Caco-2 (cell line): ENCODE data around the gene TNFRSF18. TPM values are rescaled to one million over a fixed set of nuclear protein-coding genes. Genes with fewer than 3 reads are reported as not detected.
A peak's percentile ranks its signal among the peaks of the same experiment; 100 is the strongest.

ENCODE experiments used
- BruUV-seq: library from RNA; stranded (reverse); fragments of 400-500 nt; replicated peaks from 2 replicates; lab custom pipeline; 2021; lab: Mats Ljungman, UMichigan
- CTCF ChIA-PET: fragments of 300-600 bp; sonication (Branson Sonifier 250); formaldehyde crosslinking; loops from one replicate; lab custom pipeline; 2022; ENCODE audit warnings: antibody characterized with exemption; lab: Charles Lee
- POLR2A ChIA-PET: fragments of 300-600 bp; sonication (Branson Sonifier 250); formaldehyde crosslinking; loops from one replicate; lab custom pipeline; 2022; ENCODE audit warnings: antibody characterized with exemption; lab: Charles Lee
- DNase-seq, 2 experiments: peaks; one replicate each; pipeline versions ENCODE4 v3.0.0 to v3.0.0-alpha.2; 2020 to 2022
- H3K27me3 ChIP-seq: replicated peaks from 2 replicates; pipeline ENCODE4 v1.6.0; 2011; ENCODE audit warnings: low read length; ENCODE audit not compliant: control insufficient read depth, insufficient read depth
- H3K36me3 ChIP-seq: 2 replicates; pipeline ENCODE4 v1.5.1; 2011; ENCODE audit warnings: low read length; ENCODE audit not compliant: control insufficient read depth, insufficient read depth
- H3K4me1 ChIP-seq: fragments of 250-450 bp; sonication (Bioruptor Pico); 2 replicates; pipeline ENCODE4 v1.5.1; 2020; ENCODE audit warnings: mild to moderate bottlenecking
- H3K4me3 ChIP-seq: 2 replicates; pipeline ENCODE4 v1.5.1; 2011; ENCODE audit warnings: low read depth, mild to moderate bottlenecking, control low read depth, low read length
- H3K9me3 ChIP-seq: fragments of 250-450 bp; sonication (Bioruptor Pico); 2 replicates; pipeline ENCODE4 v1.5.1; 2020; ENCODE audit warnings: mild to moderate bottlenecking, moderate library complexity
- H3K27ac Mint-ChIP-seq: one replicate; pipeline ENCODE4 v1.8.0; 2022; ENCODE audit warnings: mixed read lengths; ENCODE audit not compliant: unreplicated experiment
- H3K27me3 Mint-ChIP-seq: one replicate; pipeline ENCODE4 v1.8.0; 2022; ENCODE audit warnings: mixed read lengths; ENCODE audit not compliant: insufficient read depth, unreplicated experiment
- H3K36me3 Mint-ChIP-seq: one replicate; pipeline ENCODE4 v1.8.0; 2022; ENCODE audit warnings: mild to moderate bottlenecking, mixed read lengths; ENCODE audit not compliant: insufficient read depth, unreplicated experiment
- H3K4me1 Mint-ChIP-seq: one replicate; pipeline ENCODE4 v1.8.0; 2022; ENCODE audit warnings: low read depth, mixed read lengths; ENCODE audit not compliant: unreplicated experiment
- H3K4me3 Mint-ChIP-seq: one replicate; pipeline ENCODE4 v1.8.0; 2022; ENCODE audit warnings: mild to moderate bottlenecking, moderate library complexity, mixed read lengths; ENCODE audit not compliant: unreplicated experiment
- H3K9me3 Mint-ChIP-seq: one replicate; pipeline ENCODE4 v1.8.0; 2022; ENCODE audit warnings: mixed read lengths; ENCODE audit not compliant: unreplicated experiment
- CTCF ChIP-seq, 2 experiments: fragments of 200-600 bp in 1 of 2; IDR thresholded peaks; 1 replicate in 1 of 2; 2 replicates in 1 of 2; pipeline versions ENCODE4 v1.5.1 to v1.8.0; 2011 to 2022; ENCODE audit warnings: antibody characterized with exemption in 1 of 2, control low read depth in 1 of 2, inconsistent platforms in 1 of 2, low read depth in 1 of 2, low read length in 1 of 2, mild to moderate bottlenecking in 1 of 2, moderate library complexity in 1 of 2; ENCODE audit not compliant: insufficient read depth in 1 of 2, severe bottlenecking in 1 of 2, unreplicated experiment in 1 of 2
- intact Hi-C: fragments of 100-400 bp; cut with micrococcal nuclease; formaldehyde crosslinking; loops from one replicate; pipeline ENCODE4 v1.10.0; 2022; ENCODE audit not compliant: unreplicated experiment
- total RNA-seq: library from RNA; stranded (reverse); gene quantifications from 2 replicates; pipeline ENCODE4 v1.2.3, GENCODE V29; 2022

The TNFRSF18 gene
- total RNA-seq, 1 experiment from 2014 or later: not detected

- ChIA-PET POLR2A (no interaction called here), CTCF (no interaction called here)
- no peak for TF ChIP-seq CTCF (IDR thresholded peaks at IDR 0.05; ENCODE audit: insufficient read depth in 1 of 2, low read depth in 1 of 2, low read length in 1 of 2, severe bottlenecking in 1 of 2, unreplicated experiment in 1 of 2)
- Histone ChIP-seq H3K4me3 (no peak overlapping the region), H3K4me1 (peaks cover 41% of the 10 kb centered on the region), H3K36me3 (no peaks in the 10 kb centered on the region), H3K27me3 (no peaks in the 10 kb centered on the region), H3K9me3 (no peaks in the 10 kb centered on the region)
- BruUV-seq: no TSS peak
- Mint-ChIP-seq H3K27ac (no peak overlapping the region), H3K27me3 (no peaks in the 10 kb centered on the region), H3K36me3 (peaks cover 38% of the 10 kb centered on the region), H3K4me1 (no peaks in the 10 kb centered on the region), H3K9me3 (no peaks in the 10 kb centered on the region), H3K4me3 (no peak overlapping the region)
- no peak for DNase-seq
- intact Hi-C loops: no loop called here
Measured at GRCh38 chr1:1236176-1236763, 29.9 kb upstream of the TNFRSF18 start.

GRCh38 chr1:1235016-1235744 is 28.8 kb upstream of the TNFRSF18 start:
- Histone ChIP-seq H3K27me3 (no peaks in the 10 kb centered on the region), H3K4me3 (no peak overlapping the region), H3K9me3 (no peaks in the 10 kb centered on the region), H3K4me1 (peaks cover 41% of the 10 kb centered on the region), H3K36me3 (no peaks in the 10 kb centered on the region)
- no TSS peak for BruUV-seq
- CTCF ChIA-PET: no interaction called here
- DNase-seq: no peak
- no peaks in the 10 kb centered on the region for H3K9me3 Mint-ChIP-seq
- POLR2A ChIA-PET: interaction anchor here (0.6 kb wide), 1 partner anchor 90 kb away, joined by 3 read pairs; no protein-coding TSS in a partner anchor
- no peaks in the 10 kb centered on the region for H3K27me3 Mint-ChIP-seq
- no peak overlapping the region for H3K4me3 Mint-ChIP-seq
- peaks cover 6% of the 10 kb centered on the region for H3K4me1 Mint-ChIP-seq
- H3K36me3 Mint-ChIP-seq: peaks cover 41% of the 10 kb centered on the region
- intact Hi-C loops: no loop called here
- no peak overlapping the region for H3K27ac Mint-ChIP-seq
- no peak for TF ChIP-seq CTCF (IDR thresholded peaks at IDR 0.05; ENCODE audit: insufficient read depth in 1 of 2, low read depth in 1 of 2, low read length in 1 of 2, severe bottlenecking in 1 of 2, unreplicated experiment in 1 of 2)

- POLR2A ChIA-PET: interaction anchor here (0.6 kb wide), 1 partner anchor 91 kb away, joined by 3 read pairs; no protein-coding TSS in a partner anchor
- intact Hi-C loops: no loop called here
- peaks cover 41% of the 10 kb centered on the region for H3K36me3 Mint-ChIP-seq
- no TSS peak for BruUV-seq
- Histone ChIP-seq H3K4me3 (no peak overlapping the region), H3K9me3 (no peaks in the 10 kb centered on the region), H3K27me3 (no peaks in the 10 kb centered on the region), H3K36me3 (peaks cover 2% of the 10 kb centered on the region; the same call in 1 of the 2 replicates), H3K4me1 (peaks cover 32% of the 10 kb centered on the region)
- no peak for DNase-seq
- H3K4me1 Mint-ChIP-seq: peaks cover 6% of the 10 kb centered on the region
- TF ChIP-seq CTCF (IDR thresholded peaks at IDR 0.05; ENCODE audit: insufficient read depth in 1 of 2, low read depth in 1 of 2, low read length in 1 of 2, severe bottlenecking in 1 of 2, unreplicated experiment in 1 of 2): no peak
- H3K4me3 Mint-ChIP-seq: peak overlapping the region; percentile 65
- no peak overlapping the region for H3K27ac Mint-ChIP-seq
- H3K27me3 Mint-ChIP-seq: no peaks in the 10 kb centered on the region
- no peaks in the 10 kb centered on the region for H3K9me3 Mint-ChIP-seq
- CTCF ChIA-PET: no interaction called here
Measured at GRCh38 chr1:1234180-1234808, 27.9 kb upstream of the TNFRSF18 start.
